Mesangial cell (primary cell): ENCODE results near the gene MAP3K9. TPM values are rescaled to one million over a fixed set of nuclear protein-coding genes. Genes with fewer than 3 reads are reported as not detected.

Experiments
- total RNA-seq: library from RNA; depleted of rRNA; stranded (reverse); fragments of >200 nt; gene quantifications from 2 replicates; pipeline ENCODE4 v1.2.3, GENCODE V29; 2015

Gene MAP3K9
- 9.8 and 13.7 TPM in 2 replicates for total RNA-seq

DNA sequence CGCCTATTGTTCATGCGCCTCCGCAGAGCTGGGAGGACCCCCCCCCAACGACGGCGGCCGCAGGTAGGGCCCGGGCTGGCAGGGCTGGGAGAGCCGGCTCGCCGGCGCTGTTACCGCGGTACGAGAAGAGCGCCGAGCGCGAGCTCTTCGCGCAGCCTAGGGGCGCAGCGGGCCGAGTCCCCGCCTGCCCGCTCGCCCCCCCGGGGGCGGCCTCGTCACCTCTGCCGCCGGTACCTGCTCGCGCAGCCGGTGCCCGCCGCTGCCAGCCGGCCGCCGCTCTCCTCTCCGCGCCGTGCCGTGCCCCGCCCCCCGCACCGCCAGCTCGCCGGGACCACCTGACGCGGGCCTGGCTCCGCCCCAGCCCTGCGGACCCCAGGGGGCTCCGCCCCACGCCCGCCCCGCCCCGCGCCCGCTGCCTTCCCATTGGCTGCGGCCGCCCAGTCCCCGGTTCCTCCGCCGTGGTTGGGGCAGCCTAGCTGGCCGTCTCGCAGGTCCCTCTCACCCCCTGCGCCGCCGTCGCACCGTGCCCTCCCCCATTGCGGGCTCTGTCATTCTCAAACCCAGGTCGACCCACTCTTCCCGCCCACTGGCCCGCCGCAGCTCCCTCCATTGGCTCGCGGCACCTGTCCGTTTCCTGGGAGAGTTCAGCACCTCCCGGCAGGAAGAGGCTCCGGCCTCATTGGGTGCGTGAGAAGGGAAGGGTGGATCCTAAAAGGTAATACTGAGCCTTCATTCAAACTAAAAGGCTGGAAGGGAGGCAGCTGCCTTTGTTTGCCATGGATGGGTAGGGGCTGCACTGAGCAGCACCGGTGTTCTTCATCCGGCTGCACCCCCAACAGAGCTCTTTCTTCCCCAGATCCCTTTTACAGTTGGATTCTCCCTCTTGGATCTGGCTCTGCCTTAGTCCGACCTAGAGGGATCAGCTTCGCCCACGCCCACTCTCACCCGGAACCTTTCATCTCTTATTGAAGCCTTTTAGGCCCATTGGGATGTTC lies at the start of gene MAP3K9:
Gene MAP3K9 (minus strand): TSS at position 289 of the 995 bp plus-strand sequence. CDS start 342 bp downstream, outside the sequence.

Other genes with a start within 250 kb of the MAP3K9 start
- gene MED6, start 208.9 kb downstream of the MAP3K9 start, total RNA-seq: 19.7 and 19.8 TPM in 2 replicates
- 4.9 and 6.5 TPM in 2 replicates for gene TTC9, start 167.6 kb downstream of the MAP3K9 start, total RNA-seq
- gene PCNX1, start 97.9 kb upstream of the MAP3K9 start, total RNA-seq: 24.4 and 32.8 TPM in 2 replicates